Measurements from ENCODE around the gene SNX30.

- no peak for TF ChIP-seq CTCF (IDR thresholded peaks at IDR 0.05)
- TF ChIP-seq POLR2A (IDR thresholded peaks at IDR 0.05): no peak
Measured at GRCh38 chr9:112852741-112853504, 102.4 kb downstream of the SNX30 start.

Measured in Peyer's patch (tissue), 4 donors.